ENCODE data around the gene ADAT1. TPM values are rescaled to one million over a fixed set of nuclear protein-coding genes. Genes with fewer than 3 reads are reported as not detected.

ADAT1 gene
- total and polyA plus RNA-seq, 2 of the 8 experiments (the other 6 are each of a cell fraction or from before 2014, with no cell fraction given): 30.7 to 44.7 TPM

GRCh38 chr16:75599452-75600277 lies 23.4 kb downstream of the ADAT1 start:
- H3K36me3 ChIP-seq (ENCODE audit: control insufficient read depth in 2 of 4, insufficient read depth in 4 of 4, low read length in 3 of 4): peaks cover 14 to 58% (median 36%) of the 10 kb centered on the region in 4 experiments; a peak in 7 of 8 replicates
- no peaks in the 10 kb centered on the region for H3K27me3 ChIP-seq (replicated peaks in 1 of 4; ENCODE audit: control insufficient read depth in 3 of 4, extremely low read depth in 1 of 4, insufficient read depth in 3 of 4, low read length in 3 of 4)
- no peak overlapping the region for H2BK20ac ChIP-seq (ENCODE audit: low read length)
- H3K4me1 ChIP-seq (replicated peaks in 1 of 4; ENCODE audit: control insufficient read depth in 3 of 4, insufficient read depth in 4 of 4, low read length in 3 of 4): peaks cover 0 to under 1% (median 0%) of the 10 kb centered on the region in 4 experiments; a peak in 1 of 7 replicates
- no peaks in the 10 kb centered on the region for H3K23me2 ChIP-seq (ENCODE audit: low read depth, low read length)
- no peak overlapping the region for H3K4ac ChIP-seq (replicated peaks; ENCODE audit: insufficient read length, low read depth, low read length)
- H3K4me2 ChIP-seq (ENCODE audit: insufficient read depth in 1 of 2, low read depth in 2 of 2, low read length in 2 of 2): no peak overlapping the region
- no peak overlapping the region for H3K18ac ChIP-seq (ENCODE audit: extremely low read depth, low read length)
- no peak overlapping the region for H2BK12ac ChIP-seq (ENCODE audit: low read depth, low read length)
- H3K79me2 ChIP-seq (ENCODE audit: control insufficient read depth in 1 of 2, insufficient read depth in 2 of 2, low read length in 2 of 2): no peaks in the 10 kb centered on the region
- no peak overlapping the region for H3K23ac ChIP-seq (ENCODE audit: insufficient read length)
- no peak overlapping the region for H4K91ac ChIP-seq (replicated peaks; ENCODE audit: insufficient read length, low read length)
- no peaks in the 10 kb centered on the region for H3K79me1 ChIP-seq (ENCODE audit: low read depth, low read length)
- no peak overlapping the region for H3K9ac ChIP-seq (replicated peaks in 1 of 4; ENCODE audit: extremely low read depth in 1 of 4, low read depth in 3 of 4, low read length in 3 of 4)
- no peak overlapping the region for H3K56ac ChIP-seq (replicated peaks; ENCODE audit: insufficient read length, low read depth, low read length)
- no peak overlapping the region for H4K8ac ChIP-seq (ENCODE audit: extremely low read depth, insufficient read depth, low read length)
- ChIA-PET CTCF (ENCODE audit: partially characterized antibody) (interaction anchor here (0.5 to 1.5 kb wide), 6 partner anchors 8 to 103 kb away, joined by 3 to 6 read pairs (median 3); partner anchors contain the start of gene ADAT1), POLR2A (ENCODE audit: partially characterized antibody) (interaction anchor here (1.0 to 2.9 kb wide), 3 partner anchors 9 to 23 kb away, joined by 3 to 9 read pairs (median 4); partner anchors contain the start of gene ADAT1)
- FAIRE-seq (no peak), DNase-seq (ENCODE audit: low read depth in 1 of 2, low spot score in 2 of 2) (no peak)
- H2BK120ac ChIP-seq (replicated peaks; ENCODE audit: low read depth, low read length): no peak overlapping the region
- no peak overlapping the region for H4K5ac ChIP-seq (ENCODE audit: insufficient read length, low read depth, low read length)
- no peak overlapping the region for H3K4me3 ChIP-seq (ENCODE audit: extremely low read depth in 1 of 4, insufficient read depth in 2 of 4, low read depth in 3 of 4, low read length in 4 of 4)
- no peak overlapping the region for H3K14ac ChIP-seq (ENCODE audit: insufficient read length)
- no peak overlapping the region for H2BK15ac ChIP-seq (ENCODE audit: low read length)
- H4K20me1 ChIP-seq (replicated peaks in 1 of 2; ENCODE audit: control insufficient read depth in 1 of 2, insufficient read depth in 2 of 2, low read length in 2 of 2): no peaks in the 10 kb centered on the region
- no peak overlapping the region for H2BK5ac ChIP-seq (ENCODE audit: low read depth, low read length)
- 91% methylated on average over 6 of the region's 6 CpGs; no CpG with 5 or more reads in 1 of the 2 experiments for WGBS, 2 experiments (ENCODE audit: extremely low coverage in 1 of 2, insufficient coverage in 1 of 2, insufficient read length in 1 of 2, insufficient replicate concordance in 2 of 2, low coverage in 1 of 2, low lambda C conversion rate in 2 of 2, missing lambda C conversion rate in 1 of 2)
- H3K9me3 ChIP-seq (ENCODE audit: insufficient read depth in 2 of 2, low read depth in 1 of 2, low read length in 1 of 2): peaks cover 5 to 11% of the 10 kb centered on the region in 2 experiments; a peak in 3 of 4 replicates
- no peak overlapping the region for H2AFZ ChIP-seq (ENCODE audit: low read length)
- H2AK5ac ChIP-seq (ENCODE audit: low read depth, low read length): no peak overlapping the region
- no peak overlapping the region for H3K27ac ChIP-seq (ENCODE audit: low read depth, low read length)
- TF ChIP-seq KDM4A (IDR thresholded peaks at IDR 0.05; ENCODE audit: low read depth, low read length, severe bottlenecking): no peak
- TF ChIP-seq CHD1 (IDR thresholded peaks at IDR 0.05; ENCODE audit: low read depth, low read length): no peak
- TF ChIP-seq TAF1 (IDR thresholded peaks at IDR 0.05; ENCODE audit: low read depth, low read length): no peak
- TF ChIP-seq USF2 (IDR thresholded peaks at IDR 0.05; ENCODE audit: low read length): no peak
- no peak for TF ChIP-seq GTF2F1 (IDR thresholded peaks at IDR 0.05; ENCODE audit: borderline replicate concordance, low read depth, low read length)
- no peak for TF ChIP-seq JUND (IDR thresholded peaks at IDR 0.05; ENCODE audit: low read length)
- no peak for TF ChIP-seq EGR1 (IDR thresholded peaks at IDR 0.05; ENCODE audit: borderline replicate concordance, low read depth, low read length)
- no peak for TF ChIP-seq RNF2 (IDR thresholded peaks at IDR 0.05; ENCODE audit: borderline replicate concordance, low read depth, low read length, missing control alignments, poor library complexity, severe bottlenecking)
- TF ChIP-seq ZNF274 (IDR thresholded peaks at IDR 0.05; ENCODE audit: borderline replicate concordance, extremely low read depth, low read length): no peak
- no peak for TF ChIP-seq NANOG (IDR thresholded peaks at IDR 0.05; ENCODE audit: insufficient read depth, low read depth, low read length, poor library complexity, severe bottlenecking)

Data from H1 (cell line).